GM19328 (cell line): ENCODE results near the gene HOXA11.

Experiments
- ATAC-seq: cut with Tn5 transposase; IDR thresholded peaks from one replicate; pipeline ENCODE4 v1.9.1; 2021; ENCODE audit warnings: mild to moderate bottlenecking, moderate library complexity; ENCODE audit not compliant: unreplicated experiment

Gene HOXA11

DNA sequence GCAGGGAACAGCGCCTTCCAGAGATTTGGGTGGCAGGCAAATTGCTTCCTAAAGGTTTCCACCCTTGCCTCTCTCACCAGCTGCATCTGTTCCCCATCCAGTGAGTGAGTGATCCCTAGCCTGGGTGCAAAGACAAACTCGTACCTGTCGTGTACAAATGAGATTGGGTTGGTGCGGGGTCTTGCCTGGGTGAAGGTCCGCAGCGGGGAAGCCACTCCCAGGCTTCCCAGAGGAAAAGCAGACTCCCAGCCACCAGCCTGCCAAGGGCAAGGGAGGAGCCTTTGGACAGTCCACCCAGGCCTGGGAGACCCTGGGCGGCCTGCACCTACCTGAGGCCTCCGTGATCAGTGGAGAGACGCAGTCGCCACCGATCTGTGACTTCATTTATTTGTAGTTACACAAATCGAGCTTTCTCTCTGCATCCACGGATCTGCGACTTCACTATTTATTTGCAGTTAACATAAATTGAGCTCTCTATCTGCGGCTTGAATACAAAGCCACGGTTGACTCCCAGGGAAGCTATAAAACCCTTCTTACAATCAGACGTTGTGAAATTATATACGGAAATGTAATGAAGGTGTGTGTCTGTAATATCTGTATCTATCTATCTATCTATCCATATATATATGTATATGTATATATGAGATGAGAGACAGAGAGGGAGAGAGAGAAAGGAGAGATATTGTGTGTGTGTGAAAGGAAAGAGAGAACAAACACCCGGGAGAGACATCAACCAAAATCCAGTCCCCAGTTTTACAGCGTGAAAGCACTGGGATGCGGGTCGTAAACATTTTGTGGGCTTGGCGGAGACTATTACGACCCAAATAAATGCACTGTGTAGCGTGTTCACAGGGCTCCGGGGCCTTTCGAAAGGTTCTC lies 25.5 kb downstream of the HOXA11 start:
- no peak for ATAC-seq

DNA sequence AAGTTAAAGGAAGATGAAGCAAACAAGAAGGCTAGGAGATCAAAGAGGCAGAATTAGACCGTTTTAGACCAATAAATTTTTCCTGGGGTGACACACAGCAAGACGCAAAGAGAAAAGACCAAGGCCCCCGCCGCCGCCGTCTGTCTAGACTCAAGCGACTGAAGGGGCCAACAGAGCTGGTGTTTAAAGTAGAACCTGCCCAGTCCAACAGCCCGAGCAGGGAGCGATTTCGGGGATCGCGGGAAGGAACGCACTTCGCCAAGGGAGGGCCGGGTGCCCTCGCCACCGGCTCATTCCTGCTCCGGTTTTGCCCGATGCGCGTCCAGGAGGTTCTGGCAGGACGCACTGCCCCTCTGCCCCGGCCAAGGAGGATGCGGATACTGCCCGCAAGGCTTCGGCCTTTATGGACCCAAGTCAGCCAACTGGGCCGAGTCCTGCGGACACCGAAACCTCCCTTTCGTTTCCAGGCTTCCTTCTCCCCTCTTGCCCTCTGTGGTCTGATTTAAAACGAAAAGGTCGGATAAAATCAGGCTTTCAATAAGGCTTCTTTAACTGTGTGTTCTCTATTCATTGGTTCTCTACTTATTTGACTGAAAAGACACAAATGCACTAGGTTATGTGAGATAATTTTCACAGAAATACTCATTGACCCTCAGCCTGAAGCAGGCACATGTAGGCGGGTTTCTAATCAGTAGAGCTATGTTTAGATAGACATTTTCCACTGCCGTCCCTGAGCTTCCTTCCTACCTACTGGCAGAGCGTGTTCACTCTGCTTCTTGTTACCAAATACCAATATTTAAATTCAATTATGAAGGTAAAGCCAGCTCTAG lies 26.4 kb downstream of the HOXA11 start:
- ATAC-seq, result no peak

DNA sequence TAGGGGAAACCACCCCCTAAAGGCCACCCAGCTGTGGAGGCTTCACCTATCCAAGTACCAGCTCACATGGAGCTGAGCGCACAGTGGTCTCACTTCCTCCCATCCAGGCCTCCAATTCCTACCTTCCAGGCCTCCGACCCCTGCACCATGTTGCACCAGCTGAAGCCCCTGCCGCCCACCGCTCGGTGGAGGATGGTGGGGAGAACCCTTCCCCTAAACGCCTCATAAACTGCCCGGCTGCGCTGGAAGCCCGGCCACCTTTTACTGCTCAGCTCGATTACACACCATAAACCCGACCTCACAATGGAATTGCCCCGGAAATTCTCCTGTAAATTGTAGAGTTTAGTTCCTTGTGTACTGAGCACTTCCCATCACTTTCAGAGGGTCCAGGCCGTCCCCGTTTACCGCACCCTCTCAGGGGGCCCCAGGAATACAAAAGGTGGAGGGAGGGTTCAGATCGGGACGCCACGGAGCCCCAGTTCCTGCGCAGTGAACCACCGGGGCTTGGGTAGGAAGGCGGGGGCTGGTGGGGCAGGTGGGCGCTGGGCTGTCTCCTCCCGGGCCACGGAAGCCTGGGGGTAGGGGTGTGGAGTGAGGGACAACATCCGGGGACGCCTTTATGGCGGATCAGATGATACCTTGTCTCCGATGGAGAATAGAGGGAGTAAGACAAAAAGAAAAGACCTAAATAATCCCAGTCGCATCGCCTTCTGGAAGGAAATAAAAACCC lies 27.2 kb downstream of the HOXA11 start:
- ATAC-seq, result no peak

DNA sequence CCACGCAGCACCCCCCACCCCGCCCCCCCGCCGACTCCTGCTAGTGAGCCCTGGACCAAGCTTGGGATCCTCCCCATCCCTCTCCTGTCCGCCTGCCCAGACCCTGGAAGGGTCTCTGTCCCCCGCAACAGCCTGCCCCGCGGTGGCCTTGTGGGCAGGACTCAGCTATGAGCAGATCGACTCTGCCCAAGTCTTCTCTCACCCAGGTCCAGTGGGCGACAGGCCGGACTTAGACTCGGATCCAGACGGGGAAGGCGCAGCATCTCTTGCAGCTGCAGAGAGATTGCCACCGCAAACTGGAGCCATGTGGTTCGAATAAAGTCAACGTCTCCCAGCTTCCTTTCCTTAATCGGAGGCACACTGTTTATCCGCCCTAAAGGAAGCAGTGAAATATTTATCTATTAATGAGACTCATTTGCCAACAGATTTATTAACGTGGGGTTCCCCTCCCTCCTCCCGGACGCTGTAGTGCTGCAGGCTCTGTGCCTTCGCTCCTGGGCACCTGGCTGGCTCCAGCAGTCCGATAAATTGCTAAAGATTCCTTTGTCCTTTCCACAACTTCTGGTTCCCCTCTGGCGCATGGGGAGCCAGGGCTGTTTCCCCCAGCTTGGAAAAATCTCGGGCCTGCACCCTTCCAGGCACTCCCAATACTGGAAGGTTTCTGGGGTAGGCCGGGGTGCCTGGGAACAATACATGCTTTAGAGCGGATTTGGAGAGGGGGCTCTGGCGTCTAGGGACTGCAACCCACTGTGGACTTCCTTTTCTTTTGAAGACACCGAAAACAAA lies 27.9 kb downstream of the HOXA11 start:
- no peak for ATAC-seq

DNA sequence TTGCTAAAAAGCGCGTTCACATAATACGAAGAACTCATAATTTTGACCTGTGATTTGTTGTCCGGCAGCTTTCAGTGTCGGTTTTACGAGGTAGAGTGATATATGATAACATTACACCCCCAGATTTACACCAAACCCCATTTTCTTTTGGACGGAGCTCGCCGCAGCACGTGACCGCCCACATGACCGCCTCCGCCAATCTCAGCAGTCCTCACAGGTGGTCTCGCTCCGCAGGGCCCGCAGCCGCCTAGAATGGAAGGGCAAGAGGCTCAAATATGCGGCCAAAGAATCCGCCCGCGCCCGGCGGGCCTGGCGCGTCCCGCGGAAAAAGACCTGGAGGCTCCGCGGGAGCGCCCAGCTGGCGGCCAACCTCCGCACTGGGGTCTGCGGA lies 28.5 kb downstream of the HOXA11 start, which contains the start of gene HOXA7:
Gene HOXA7, minus strand, starts transcription at position 168 of the 391 bp plus-strand sequence. Its CDS starts 130 bp downstream, at position 38.
- no peak for ATAC-seq

DNA sequence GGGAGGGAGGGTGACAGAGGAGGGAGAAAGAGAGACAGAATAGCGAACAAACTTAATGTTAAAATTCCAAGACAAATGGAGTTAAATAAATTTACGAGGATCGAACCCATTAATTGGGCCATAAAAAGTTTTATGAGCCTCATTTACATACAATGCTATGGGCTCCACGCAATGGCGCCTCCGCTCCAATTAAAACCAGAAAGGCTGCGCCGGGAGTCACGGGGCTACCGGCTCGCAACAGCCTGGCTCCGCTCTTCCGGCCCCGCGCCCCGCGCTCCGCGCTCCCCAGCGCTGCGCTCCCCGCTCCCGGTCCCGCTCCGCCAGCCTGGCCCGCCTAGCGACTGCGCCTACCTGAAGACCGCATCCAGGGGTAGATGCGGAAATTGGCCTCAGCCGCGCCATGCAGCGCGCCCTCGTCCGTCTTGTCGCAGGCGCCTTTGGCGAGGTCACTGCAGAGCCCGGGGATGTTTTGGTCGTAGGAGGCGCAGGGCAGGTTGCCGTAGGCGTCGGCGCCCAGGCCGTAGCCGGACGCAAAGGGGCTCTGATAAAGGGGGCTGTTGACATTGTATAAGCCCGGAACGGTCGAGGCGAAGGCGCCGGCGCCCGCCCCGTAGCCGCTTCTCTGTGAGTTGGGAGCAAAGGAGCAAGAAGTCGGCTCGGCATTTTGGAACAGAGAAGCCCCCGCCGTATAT lies 29.1 kb downstream of the HOXA11 start:
- ATAC-seq, result no peak

DNA sequence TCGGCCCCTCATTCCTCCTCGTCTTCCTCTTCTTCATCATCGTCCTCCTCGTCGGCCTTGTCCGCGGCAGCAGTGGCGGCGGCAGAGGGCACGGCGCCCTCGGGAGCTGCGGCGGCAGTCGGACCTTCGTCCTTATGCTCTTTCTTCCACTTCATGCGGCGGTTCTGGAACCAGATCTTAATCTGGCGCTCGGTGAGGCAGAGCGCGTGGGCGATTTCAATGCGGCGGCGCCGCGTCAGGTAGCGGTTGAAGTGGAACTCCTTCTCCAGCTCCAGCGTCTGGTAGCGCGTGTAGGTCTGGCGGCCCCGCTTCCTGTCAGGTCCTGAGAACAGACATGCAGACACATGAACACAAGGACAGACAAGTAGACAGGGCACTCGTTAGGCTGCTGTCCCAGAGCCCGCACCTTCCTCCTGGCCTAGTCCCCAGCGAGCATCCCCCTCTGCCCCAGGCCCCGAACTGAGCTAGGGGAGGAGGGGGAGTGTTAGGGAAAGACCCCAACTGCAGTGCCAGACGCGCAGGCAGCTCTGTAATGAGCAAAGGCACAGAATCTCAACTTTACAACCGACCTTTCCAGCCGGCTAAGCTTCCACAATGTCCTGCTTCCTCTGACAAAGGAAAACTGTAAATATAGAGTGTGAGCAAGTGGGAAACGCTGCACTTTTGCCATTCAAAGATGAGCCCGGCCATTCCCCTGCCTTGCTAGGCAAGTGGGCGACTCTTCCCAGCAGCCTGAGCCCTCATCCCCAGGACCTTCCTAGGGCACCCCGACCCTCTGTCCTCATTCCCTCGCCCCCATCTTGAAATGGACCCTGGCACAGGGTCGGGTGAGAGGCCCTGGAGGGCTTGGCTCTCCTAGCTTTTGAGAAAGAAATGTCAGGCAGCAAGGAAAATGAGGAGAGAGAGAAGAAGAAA lies 29.9 kb downstream of the HOXA11 start:
- no peak for ATAC-seq

DNA sequence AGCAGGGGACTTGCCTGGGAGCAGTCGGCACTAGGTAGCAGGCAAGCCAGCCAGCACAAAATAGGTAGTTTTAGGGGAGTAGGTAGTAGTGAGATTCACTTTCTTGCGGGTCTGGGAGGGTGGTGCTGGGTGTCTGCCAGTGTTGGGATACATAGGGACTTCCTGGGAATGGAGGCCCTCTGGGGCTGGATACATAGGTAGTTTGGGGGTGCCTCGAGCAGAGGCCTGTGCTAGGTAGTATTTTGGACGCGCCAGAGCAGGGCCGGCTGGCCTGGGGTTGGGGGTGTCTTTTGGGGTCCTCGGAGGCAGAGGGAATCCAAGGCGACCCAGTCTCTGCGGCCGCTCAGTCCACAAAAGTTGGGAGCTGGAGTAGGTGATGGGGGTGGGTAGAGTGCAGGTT lies 30.7 kb downstream of the HOXA11 start:
- no peak for ATAC-seq

DNA sequence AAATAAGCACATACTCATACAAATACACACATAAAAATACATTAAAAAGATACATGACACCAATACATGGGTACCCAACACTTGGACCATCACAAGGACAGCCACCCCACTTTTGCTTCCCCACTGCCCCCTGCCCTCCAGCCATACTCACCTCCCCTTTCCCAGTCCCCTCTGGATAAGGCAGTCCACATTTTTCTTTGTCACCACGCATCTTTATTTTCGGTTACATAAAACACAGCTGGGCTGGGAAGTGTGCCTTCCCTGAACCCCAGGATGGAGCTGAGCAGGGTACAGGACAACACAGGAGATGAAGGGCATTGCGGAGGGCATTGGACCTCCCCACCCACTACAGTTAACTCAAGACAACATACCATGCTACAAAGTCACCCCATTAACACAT lies 31.5 kb downstream of the HOXA11 start:
- ATAC-seq, result no peak

DNA sequence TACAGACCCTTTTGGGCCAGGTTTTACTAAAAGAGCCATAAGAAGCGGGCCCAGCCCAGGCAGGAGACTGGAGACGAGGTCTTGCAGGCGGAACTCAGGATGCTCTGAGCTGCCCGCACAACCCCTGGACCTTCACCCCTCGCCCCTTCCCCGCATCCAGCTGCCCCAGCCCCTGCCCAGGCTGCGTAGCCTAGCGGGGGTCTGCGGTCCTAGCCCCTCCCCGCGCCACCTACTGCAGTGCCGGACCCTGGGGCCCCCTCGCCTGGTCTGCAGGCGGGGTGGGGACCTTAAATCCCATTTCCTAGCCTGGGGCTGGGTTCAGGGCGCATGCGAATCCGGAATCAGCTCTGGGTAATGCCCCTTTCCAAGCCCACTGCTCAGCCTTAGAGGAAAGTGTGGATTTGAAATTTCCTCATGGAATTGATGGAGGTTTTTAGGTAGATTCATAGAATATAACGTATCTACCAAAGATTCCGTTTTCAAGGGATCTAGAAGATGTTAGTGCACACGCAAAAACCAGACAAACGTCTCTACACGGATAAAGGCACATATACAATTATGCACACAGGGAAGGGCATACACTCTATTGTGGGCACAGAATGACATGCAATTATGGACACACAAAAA lies 32.1 kb downstream of the HOXA11 start:
- ATAC-seq, result no peak

DNA sequence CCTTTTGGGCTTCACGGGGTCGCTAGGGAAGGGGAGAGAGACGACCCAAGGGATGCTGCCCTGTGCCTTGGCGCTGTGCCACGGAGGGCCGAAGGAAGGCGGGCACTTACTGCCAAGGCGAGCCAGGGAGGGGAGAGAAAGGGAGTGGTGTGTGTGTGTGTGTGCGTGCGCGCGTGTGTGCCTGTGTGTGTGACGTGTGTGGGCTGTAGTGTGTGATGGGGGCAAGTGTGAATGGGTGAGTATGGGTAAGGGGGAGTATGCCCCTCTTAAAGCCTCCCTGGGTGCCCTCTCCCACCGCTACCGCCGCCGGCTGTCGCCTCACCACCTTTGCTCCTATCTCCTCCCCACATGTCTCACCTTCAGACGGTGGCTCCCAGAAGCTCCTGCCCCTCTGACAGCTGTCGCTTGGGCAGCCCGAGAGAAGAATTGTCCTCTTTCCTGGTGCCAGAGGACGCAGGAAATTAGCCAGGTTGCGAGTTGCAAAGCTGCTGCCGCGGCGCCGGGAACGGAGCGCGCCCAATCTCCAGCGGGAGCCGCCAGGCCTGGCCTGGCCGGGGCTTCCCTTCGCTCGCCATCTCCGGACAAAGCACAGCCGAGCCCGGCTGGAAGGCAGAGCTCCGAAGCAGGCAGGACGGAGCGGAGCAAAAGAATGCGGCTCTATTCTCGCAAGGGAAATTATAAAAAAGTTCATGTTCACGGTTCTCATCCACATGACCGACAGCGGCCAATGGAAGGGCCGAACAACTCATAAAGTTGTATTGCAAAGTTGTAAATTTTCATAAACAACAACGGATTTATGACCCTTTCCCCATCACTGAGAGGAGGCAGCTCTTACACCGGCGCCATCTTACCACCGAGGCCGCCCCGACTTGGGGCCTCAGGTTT lies 32.9 kb downstream of the HOXA11 start, which contains the start of gene HOXA3:
Gene HOXA3, minus strand, starts transcription at position 653 of the 885 bp plus-strand sequence. CDS start 41,943 bp downstream, outside the sequence.
- ATAC-seq, result no peak

DNA sequence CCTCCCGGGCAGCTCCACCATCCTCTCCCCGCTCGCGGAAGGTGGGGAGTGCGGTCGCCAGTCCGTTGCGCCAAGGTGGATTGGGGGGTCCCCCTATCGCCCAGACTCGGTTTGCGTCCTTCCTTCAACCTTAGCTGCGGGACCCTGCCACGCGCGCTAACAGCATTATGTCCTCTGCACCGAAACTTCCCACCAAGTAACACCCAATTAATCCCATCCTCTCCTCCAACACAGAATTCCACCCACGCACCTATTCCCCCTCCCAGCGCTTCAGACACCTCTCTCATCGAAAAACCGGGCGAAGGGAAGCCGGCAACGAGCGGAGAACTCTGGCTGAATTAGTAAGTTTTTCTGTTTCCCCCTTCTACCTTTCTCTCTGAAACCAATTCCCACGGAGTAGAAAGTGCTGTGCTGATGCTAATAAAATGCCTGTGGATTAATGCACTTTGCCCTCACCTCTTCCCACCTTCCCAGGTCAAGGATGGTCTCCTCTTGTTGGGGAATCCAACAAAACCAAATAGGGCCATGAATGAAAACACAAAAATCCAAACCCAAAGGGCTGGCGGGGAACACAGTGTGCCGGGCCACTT lies 33.6 kb downstream of the HOXA11 start:
- no peak for ATAC-seq

DNA sequence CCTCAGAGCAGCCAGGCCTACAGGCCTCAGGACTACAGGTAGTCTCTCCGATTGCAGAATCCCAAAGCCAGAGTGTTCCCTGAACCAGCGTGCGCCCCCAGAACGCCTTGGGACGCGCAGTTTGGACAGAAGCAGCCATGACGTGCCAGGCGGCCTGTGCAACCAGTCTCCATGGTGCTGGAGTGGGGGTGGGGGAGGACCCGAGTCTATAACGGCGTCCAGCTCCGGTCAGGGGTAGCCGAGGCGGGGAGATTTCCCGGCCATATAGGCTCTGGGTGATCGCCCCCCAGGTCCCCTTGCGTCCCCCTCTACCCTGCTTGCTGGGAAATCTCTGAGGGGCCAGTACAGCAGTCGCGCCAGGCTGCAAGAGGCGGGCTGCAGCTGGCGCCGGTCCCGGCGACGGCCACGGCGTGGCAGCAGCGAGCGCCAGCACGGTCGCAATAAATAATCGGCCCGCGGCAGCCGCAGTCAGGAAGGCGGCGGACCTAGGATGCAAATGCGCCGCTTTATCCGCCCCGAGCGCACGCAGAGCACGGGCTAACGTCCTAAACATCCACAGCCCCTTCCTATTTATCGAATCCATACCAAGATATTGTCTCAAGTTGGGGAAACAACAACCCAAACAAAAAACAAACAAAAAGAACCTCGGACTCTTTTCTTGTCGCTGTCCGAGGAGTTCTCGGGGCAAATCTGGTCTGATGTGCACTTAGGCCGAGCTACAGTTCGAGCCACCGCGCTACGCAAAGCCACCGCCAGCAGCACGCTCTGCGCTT lies 34.3 kb downstream of the HOXA11 start:
- ATAC-seq, result no peak

DNA sequence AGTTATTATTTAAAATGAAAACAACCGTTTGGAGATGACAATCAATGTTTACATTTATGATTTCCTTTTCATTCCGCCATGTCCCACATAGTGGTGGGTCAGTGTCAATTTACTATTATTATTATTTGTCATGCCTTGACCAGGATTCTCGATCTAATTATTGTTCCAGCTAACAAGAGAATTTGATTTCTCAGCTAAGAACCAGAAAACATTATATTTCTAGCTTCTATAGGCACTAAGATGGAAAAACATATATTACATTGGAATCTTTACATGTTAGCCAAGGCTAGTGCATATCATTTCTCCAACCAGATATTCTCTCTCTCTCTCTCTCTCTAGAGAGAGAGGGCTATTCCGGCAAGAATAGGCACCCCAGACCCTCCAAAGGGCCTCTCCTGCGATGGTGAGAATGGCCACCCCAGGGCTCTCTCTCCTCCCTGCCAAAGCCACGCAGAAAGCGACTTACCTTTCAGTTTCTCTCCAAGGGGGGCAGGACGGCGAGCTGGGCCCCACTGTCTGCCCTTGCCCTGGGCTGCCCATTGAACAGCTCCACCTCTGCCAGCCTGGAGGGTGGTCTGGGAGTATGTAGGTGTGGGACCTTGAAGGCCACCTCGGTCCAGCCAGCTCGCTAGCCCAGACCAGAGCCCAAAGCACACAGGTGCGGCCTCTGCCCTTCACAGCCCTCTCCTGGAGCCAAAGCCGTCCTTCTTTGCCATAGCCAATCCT lies 35.0 kb downstream of the HOXA11 start:
- no peak for ATAC-seq
